ENCODE data around the gene PLCB3.

DNA sequence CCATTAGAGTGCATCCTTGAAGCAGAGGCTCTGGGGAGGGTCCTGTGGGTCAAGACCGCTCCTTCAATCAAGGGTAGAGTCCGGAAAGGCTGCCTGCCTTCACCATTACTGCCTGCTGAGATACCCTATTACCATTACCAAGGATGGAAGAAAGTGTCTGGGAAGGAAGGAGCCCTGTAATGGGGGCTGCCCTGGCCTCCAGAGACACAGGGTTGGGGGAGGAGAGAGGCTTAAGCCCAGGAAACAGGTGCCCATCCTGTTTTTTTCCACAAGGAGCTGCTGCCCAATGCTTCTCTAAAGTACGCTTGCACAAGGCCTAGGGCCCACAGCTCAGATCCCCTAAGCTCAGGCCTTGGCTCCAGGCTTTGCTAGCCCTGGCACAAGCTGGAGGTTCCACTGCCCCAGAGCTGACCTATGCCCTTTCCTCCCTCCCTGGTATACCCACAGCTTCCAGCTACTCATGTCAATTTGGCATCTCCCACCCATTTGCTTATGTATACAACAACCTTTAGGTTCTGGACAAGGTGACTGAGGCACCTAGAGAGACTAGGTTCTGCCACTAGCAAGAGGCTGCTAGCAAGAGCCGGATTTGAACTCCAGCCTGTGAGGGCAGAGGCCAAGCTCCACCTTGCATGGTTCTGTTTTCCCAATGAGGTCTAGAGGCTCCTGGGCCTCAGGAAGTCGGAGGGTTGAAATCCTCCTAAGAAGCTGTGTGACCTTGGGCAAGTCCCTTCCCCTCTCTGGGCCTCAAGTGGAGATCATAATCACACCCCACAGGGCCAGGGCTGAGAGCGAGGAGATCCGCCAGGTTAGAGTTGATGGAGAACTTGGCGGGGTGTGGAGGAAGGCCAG, 1.5 kb upstream of the PLCB3 start:
- TF ChIP-seq, protein P1, sequence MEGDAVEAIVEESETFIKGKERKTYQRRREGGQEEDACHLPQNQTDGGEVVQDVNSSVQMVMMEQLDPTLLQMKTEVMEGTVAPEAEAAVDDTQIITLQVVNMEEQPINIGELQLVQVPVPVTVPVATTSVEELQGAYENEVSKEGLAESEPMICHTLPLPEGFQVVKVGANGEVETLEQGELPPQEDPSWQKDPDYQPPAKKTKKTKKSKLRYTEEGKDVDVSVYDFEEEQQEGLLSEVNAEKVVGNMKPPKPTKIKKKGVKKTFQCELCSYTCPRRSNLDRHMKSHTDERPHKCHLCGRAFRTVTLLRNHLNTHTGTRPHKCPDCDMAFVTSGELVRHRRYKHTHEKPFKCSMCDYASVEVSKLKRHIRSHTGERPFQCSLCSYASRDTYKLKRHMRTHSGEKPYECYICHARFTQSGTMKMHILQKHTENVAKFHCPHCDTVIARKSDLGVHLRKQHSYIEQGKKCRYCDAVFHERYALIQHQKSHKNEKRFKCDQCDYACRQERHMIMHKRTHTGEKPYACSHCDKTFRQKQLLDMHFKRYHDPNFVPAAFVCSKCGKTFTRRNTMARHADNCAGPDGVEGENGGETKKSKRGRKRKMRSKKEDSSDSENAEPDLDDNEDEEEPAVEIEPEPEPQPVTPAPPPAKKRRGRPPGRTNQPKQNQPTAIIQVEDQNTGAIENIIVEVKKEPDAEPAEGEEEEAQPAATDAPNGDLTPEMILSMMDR (IDR thresholded peaks at IDR 0.05; ENCODE audit: insufficient read depth, low read length), result no peak
- TF ChIP-seq POLR2AphosphoS5 (IDR thresholded peaks at IDR 0.05; ENCODE audit: low read depth), result no peak
- TF ChIP-seq GABPA (IDR thresholded peaks at IDR 0.05; ENCODE audit: low read depth), result no peak
- no peak for TF ChIP-seq SPI1 (IDR thresholded peaks at IDR 0.05; ENCODE audit: borderline replicate concordance, low read depth)
- TF ChIP-seq, protein P2, sequence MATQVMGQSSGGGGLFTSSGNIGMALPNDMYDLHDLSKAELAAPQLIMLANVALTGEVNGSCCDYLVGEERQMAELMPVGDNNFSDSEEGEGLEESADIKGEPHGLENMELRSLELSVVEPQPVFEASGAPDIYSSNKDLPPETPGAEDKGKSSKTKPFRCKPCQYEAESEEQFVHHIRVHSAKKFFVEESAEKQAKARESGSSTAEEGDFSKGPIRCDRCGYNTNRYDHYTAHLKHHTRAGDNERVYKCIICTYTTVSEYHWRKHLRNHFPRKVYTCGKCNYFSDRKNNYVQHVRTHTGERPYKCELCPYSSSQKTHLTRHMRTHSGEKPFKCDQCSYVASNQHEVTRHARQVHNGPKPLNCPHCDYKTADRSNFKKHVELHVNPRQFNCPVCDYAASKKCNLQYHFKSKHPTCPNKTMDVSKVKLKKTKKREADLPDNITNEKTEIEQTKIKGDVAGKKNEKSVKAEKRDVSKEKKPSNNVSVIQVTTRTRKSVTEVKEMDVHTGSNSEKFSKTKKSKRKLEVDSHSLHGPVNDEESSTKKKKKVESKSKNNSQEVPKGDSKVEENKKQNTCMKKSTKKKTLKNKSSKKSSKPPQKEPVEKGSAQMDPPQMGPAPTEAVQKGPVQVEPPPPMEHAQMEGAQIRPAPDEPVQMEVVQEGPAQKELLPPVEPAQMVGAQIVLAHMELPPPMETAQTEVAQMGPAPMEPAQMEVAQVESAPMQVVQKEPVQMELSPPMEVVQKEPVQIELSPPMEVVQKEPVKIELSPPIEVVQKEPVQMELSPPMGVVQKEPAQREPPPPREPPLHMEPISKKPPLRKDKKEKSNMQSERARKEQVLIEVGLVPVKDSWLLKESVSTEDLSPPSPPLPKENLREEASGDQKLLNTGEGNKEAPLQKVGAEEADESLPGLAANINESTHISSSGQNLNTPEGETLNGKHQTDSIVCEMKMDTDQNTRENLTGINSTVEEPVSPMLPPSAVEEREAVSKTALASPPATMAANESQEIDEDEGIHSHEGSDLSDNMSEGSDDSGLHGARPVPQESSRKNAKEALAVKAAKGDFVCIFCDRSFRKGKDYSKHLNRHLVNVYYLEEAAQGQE (IDR thresholded peaks at IDR 0.05; ENCODE audit: insufficient replicate concordance, low read depth), result no peak

Data from HL-60 (cell line).